NCI-H446 treated with DMSO at 0.1 percent for 48 hours (cell line): ENCODE data around the gene PFN3.

Experiments
- DNase-seq: peaks from one replicate; lab custom pipeline; 2025; lab: John Stamatoyannopoulos, UW

PFN3 gene

DNA sequence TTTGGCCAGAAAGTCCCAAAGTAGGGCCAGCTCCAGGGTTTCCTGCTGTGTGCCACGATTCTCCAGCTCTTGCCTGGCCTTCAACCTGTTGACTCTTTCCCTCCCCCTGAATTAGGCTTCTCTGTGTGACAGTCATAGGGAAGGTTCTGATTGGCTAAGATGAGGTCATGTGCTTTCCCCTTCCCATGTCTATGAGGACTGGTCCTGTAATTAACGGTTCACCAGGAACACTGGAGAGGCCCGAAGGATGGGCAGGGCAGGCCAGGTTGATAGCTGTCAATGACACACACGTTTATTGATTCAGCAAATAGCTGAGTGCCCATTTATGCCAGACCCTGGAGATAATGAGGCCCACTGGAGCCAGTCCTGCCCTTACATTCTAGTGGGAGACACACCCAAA, 37.2 kb upstream of the PFN3 start:
- DNase-seq = no peak

DNA sequence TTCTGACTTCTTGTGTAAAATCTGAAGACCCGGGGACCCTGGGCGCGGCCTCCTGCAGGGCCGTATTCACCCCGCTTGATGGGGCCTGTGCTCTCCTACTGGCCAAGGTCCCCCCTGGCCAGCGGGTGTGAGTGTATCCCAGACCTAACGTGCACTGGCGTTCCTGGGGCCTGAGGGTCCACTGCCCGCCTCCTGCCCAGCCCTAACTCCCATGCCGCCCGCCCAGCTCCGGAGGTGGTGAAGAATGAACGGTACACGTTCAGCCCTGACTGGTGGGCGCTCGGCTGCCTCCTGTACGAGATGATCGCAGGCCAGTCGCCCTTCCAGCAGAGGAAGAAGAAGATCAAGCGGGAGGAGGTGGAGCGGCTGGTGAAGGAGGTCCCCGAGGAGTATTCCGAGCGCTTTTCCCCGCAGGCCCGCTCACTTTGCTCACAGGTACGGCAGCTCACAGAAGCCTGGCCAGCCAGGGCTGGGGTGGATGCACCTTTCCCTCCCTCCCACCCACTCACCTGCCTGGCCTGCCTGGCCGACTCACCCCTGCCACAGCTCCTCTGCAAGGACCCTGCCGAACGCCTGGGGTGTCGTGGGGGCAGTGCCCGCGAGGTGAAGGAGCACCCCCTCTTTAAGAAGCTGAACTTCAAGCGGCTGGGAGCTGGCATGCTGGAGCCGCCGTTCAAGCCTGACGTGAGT, 35.5 kb upstream of the PFN3 start:
- DNase-seq = no peak

GRCh38 chr5:177434942-177435738, 34.7 kb upstream of the PFN3 start:
- no peak for DNase-seq

- no peak for DNase-seq
These were observed 34.0 kb upstream of the PFN3 start for GRCh38 chr5:177434437-177434836.

DNA sequence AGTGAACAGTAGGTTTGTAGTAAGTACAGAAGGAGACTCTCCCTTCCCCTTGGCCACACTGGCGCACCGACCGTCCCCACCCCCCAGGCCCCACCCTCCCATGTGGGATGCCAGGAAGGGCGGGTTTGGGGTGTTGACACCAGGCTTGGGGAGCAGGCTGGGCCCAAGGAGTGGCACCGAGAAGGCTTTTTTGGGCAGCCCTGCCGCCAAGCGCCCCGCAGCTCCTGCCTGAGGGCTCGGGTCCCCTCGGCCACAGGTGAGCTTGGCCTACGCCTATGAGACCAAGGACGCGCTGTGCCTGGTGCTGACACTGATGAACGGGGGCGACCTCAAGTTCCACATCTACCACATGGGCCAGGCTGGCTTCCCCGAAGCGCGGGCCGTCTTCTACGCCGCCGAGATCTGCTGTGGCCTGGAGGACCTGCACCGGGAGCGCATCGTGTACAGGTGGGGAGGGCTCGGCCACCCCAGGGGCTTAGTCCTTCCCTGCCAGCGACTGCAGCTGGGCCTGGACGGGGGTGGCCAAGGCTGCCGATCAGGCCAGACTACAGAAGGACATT, 33.3 kb upstream of the PFN3 start:
- no peak for DNase-seq

- DNase-seq = no peak
These were observed 32.6 kb upstream of the PFN3 start for GRCh38 chr5:177432839-177433657.

GRCh38 chr5:177432143-177432838, 31.8 kb upstream of the PFN3 start:
- DNase-seq = no peak

GRCh38 chr5:177431317-177432142, 31.1 kb upstream of the PFN3 start:
- no peak for DNase-seq

DNA sequence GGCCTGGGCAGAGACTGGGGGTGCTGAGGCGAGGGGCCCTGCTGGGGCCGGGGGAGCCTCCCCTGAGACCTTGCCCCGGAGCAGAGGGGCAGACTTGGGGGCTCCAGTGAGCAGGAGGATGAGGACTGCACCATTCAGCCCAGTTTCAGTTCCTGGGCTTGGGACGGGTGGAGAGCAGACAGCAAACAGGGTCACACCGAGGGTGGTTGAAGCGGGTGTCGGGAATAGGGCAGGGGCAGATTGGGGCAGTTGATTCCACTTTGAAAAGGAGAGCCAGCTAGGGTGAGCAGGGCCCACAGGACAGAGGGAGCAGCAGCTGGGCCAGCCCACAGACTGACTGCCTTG, 30.5 kb upstream of the PFN3 start:
- no peak for DNase-seq

DNA sequence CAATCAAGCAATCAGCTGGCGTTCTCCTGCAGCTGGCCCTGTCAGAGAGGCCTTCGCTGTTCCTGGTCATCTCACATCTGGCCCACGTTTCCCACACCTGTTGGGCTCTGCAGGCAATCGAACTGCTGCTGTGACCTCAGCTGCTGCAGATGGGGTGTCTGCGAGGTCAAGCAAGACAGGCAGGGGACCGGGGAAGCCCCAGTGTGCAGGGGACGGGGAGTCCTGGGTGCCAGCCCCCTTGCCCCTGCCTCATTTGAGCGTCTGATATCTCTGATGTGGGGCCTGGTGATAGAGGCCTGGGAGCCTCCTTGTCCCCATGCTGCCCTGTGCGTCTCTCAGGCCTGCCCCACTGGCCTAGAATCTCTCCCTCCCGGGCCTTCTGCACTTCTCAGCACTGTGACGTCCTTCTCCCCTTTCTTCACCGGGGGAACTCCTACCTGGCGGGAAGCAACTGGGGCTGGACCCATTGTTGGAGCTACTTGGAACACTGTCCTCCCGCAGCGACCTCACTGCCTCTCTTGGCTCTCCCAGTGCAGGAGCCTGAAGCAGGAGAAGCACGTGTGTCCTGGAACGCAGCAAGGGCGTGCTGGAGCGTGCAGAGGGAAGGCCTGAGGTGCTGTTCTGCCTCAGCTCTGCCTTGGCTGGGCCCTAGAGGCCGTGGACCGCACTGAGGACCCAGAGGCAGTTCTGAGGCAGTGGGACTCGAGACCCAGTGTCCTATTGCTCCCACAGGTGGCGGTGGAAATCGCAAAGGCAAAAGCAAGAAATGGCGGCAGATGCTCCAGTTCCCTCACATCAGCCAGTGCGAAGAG, 29.9 kb upstream of the PFN3 start:
- DNase-seq = no peak

DNA sequence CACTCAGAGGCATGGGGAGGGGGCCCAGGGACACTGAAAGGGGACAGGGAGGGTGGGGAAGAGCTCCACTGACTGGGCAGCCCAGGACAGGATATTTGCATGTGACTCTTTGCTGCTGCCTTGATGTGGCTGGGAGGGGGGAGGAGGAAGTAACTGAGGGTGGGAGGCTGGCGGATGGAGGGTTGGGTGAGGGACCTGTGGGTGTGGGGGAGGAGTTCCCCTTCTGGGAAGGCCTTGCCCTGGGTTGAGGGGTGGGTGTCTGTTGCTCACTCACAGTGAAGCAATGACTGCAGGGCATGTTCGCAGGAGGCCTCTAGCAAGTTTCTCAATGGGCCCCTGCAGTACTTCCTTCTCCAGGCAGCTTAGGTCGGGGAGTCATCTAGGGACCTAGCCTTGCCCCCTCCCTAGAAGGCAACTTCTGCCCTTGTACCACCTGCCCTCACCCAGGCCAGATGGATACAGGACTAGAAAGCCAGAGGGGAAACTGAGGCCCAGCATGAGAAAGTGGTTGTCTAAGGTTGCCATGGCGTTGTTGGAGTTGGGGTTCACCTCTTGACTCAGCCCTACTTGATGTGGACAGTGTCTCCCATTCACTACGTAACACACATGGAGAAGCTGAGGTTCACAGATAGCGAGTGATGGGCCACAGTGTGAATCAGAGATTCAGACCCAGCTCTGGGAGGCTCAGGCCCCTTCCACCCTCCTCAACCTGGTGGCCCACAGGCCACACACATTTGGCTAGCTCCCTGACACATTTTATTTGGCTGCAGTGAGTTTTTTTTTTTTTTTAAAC, 29.0 kb upstream of the PFN3 start:
- DNase-seq = no peak

GRCh38 chr5:177428574-177429217, 28.2 kb upstream of the PFN3 start:
- no peak for DNase-seq

DNA sequence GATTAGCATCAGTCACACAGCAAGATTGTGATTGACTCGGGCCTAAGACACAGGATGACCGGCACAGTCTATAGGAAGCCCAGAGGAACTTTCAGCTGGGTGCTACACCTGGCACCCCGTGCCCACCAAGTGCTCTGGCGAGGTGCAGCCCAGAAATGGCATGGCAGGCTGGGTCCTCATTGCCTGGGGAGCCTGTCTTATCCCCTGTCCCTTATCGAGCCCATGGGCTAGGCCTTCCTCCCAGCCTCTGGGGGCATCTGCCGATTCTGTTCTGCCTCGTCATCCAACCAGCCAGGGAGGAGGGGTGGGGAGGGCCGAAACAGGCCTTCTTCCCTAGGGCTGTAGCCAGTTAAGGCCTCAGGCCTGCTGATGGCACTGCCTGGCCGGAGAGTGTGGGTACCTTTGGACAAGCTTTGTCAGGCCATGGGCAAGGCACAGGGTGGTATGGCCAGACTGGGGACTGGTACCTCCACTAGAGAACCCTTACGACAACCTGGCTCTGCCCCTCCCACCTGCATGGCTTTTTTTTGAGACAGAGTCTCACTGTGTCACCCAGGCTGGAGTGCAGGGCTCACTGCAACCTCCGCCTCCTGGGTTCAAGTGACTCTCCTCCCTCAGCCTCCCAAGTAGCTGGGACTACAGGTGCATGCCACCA, 27.6 kb upstream of the PFN3 start:
- no peak for DNase-seq

- DNase-seq = no peak
These were observed 26.9 kb upstream of the PFN3 start for GRCh38 chr5:177427211-177427822.

DNA sequence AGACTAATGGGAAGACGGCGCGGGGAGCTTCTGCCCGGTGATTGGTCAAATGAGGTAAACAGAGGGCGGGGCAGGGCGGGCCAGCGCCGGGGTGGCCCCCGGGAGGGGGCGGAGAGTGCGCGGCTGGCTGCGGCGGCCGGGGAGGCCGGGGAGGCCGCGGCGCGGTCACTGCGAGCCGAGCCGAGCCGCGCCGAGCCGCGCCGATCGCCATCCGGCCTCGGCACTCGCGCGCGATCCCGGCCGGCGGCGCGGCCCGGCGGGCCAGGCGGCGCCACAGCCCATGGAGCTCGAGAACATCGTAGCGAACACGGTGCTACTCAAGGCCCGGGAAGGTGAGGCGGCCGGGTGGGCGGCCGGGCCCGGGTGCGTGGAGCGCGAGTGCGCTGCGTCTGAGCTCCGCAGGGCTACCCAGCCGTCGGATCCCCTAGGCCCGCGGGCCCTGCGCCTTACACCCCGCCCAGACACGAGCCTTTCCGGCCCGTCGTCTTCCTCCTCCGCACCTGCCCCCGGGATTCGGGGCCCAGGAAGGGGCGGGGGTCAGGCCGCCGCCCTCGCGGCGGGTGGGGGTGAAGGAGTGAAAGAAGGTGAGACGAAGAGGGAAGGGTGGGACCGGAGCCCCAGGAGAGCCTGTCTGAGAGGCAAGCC, 26.2 kb upstream of the PFN3 start, which contains the start of gene GRK6:
Gene GRK6, plus strand, starts transcription at position 111 of the 645 bp plus-strand sequence. Its CDS starts 170 bp downstream, at position 281.
- no peak for DNase-seq

- DNase-seq = peak; percentile 99
These were observed 25.5 kb upstream of the PFN3 start for GRCh38 chr5:177425801-177426565.
